K562 (cell line): ENCODE data around the gene UBE2Q1. TPM values are rescaled to one million over a fixed set of nuclear protein-coding genes. Genes with fewer than 3 reads are reported as not detected.
A peak's percentile ranks its signal among the peaks of the same experiment; 100 is the strongest.

Source experiments
- CREB3L1 ChIP-seq: fragments of 450-650 bp; IDR thresholded peaks from 2 replicates; pipeline ENCODE4 v1.6.1; 2014; ENCODE audit warnings: low read depth, mild to moderate bottlenecking, moderate library complexity, borderline replicate concordance
- CXXC5 ChIP-seq: fragments of 250-450 bp; sonication (Bioruptor Pico); IDR thresholded peaks from 2 replicates; pipeline ENCODE4 v1.8.0; 2022; ENCODE audit warnings: inconsistent platforms, mild to moderate bottlenecking, moderate library complexity
- E4F1 ChIP-seq: fragments of 250-450 bp; sonication (Bioruptor Pico); IDR thresholded peaks from 2 replicates; pipeline ENCODE4 v1.5.0; 2021; ENCODE audit warnings: mild to moderate bottlenecking, borderline replicate concordance
- FOXJ2 ChIP-seq: fragments of 200-800 bp; sonication (Bioruptor generic); IDR thresholded peaks from 2 replicates; pipeline ENCODE4 v1.6.1; 2016; ENCODE audit warnings: missing genetic modification characterization, missing compliant biosample characterization
- KDM4B ChIP-seq, 2 experiments: fragments of 450-650 bp in 1 of 2; sonication (generic) in 1 of 2; IDR thresholded peaks; 2 replicates each; pipeline ENCODE4 v1.6.1; 2016 to 2017; ENCODE audit warnings: borderline replicate concordance in 2 of 2, antibody characterized with exemption in 1 of 2, low read depth in 1 of 2, mild to moderate bottlenecking in 1 of 2
- PML ChIP-seq: IDR thresholded peaks from 2 replicates; pipeline ENCODE4 v1.6.1; 2012; ENCODE audit warnings: low read length, inconsistent platforms
- POLR3A ChIP-seq: IDR thresholded peaks from 2 replicates; pipeline ENCODE4 v1.6.1; 2011; ENCODE audit warnings: borderline replicate concordance, mild to moderate bottlenecking, moderate library complexity; ENCODE audit not compliant: insufficient read length, insufficient read depth; ENCODE audit errors: extremely low read depth
- RBBP5 ChIP-seq: fragments of 200-600 bp; sonication (generic); IDR thresholded peaks from 2 replicates; pipeline ENCODE4 v1.6.1; 2012; ENCODE audit warnings: borderline replicate concordance, mild to moderate bottlenecking, low read length, control low read depth, inconsistent platforms; ENCODE audit not compliant: insufficient read depth, poor library complexity, severe bottlenecking
- RCOR1 ChIP-seq, 2 experiments: IDR thresholded peaks; 2 replicates each; pipeline ENCODE4 v1.6.1; 2012; ENCODE audit warnings: low read depth in 2 of 2, low read length in 2 of 2, borderline replicate concordance in 1 of 2, improper control_type of control experiment in 1 of 2
- RNF219 ChIP-seq: fragments of 250-450 bp; sonication (Bioruptor Pico); IDR thresholded peaks from 2 replicates; pipeline ENCODE4 v1.5.0; 2022; ENCODE audit warnings: mild to moderate bottlenecking
- SAFB ChIP-seq: fragments of 200-400 bp; formaldehyde crosslinking; IDR thresholded peaks from 2 replicates; pipeline ENCODE4 v1.6.1; 2017; ENCODE audit warnings: low read depth, low read length, borderline replicate concordance
- SNIP1 ChIP-seq: fragments of 450-650 bp; IDR thresholded peaks from 2 replicates; pipeline ENCODE4 v1.7.1; 2017; ENCODE audit warnings: low read depth, mild to moderate bottlenecking
- TEAD4 ChIP-seq, 2 experiments: sonication (generic) in 1 of 2; formaldehyde crosslinking in 1 of 2; IDR thresholded peaks; 2 replicates each; pipeline versions ENCODE4 v1.6.1 to v1.8.0; 2012 to 2022; ENCODE audit warnings: borderline replicate concordance in 1 of 2, inconsistent platforms in 1 of 2, low read length in 1 of 2, mild to moderate bottlenecking in 1 of 2, missing genetic modification reagents in 1 of 2
- polyA plus RNA-seq, 8 experiments: library from polyadenylated mRNA; depleted of rRNA in 4 of 8; stranded (reverse) in 5 of 8; unstranded in 3 of 8; fragments of >200 nt; fragmentation: Nextera tagmentation in 2 of 8; fragmentation: Illumina TruSeq in 1 of 8; extraction: Ambion mirVana in 2 of 8; extraction: Trizol in 1 of 8; gene quantifications; 2 replicates each; pipeline versions ENCODE4 v1.2.1 to v1.2.3, GENCODE V29; 2011 to 2014; ENCODE audit warnings: inconsistent platforms in 1 of 8, missing spikeins in 1 of 8
- total RNA-seq, 7 experiments: library from RNA; depleted of rRNA in 6 of 7; stranded (reverse); fragments of >200 nt in 6 of 7; fragmentation: Illumina TruSeq in 2 of 7; extraction: Trizol in 2 of 7; gene quantifications; 2 replicates each; pipeline versions ENCODE4 v1.2.1 to v1.2.3, GENCODE V29; 2011 to 2021; ENCODE audit warnings: low replicate concordance in 1 of 7
- TF ChIP-seq, protein P1 (sequence below): sonication (generic); formaldehyde crosslinking; IDR thresholded peaks from 2 replicates; pipeline ENCODE4 v1.8.0; 2022; ENCODE audit warnings: mild to moderate bottlenecking, missing genetic modification reagents, borderline replicate concordance
- TF ChIP-seq, protein P2 (sequence below): sonication (generic); formaldehyde crosslinking; IDR thresholded peaks from 2 replicates; pipeline ENCODE4 v1.8.0; 2022; ENCODE audit warnings: mild to moderate bottlenecking, missing genetic modification reagents

UBE2Q1 gene
- total and polyA plus RNA-seq, 9 of the 15 experiments (the other 6 are each of a cell fraction or from before 2014, with no cell fraction given), result 8.0 to 58.8 (median 27.6) TPM

DNA sequence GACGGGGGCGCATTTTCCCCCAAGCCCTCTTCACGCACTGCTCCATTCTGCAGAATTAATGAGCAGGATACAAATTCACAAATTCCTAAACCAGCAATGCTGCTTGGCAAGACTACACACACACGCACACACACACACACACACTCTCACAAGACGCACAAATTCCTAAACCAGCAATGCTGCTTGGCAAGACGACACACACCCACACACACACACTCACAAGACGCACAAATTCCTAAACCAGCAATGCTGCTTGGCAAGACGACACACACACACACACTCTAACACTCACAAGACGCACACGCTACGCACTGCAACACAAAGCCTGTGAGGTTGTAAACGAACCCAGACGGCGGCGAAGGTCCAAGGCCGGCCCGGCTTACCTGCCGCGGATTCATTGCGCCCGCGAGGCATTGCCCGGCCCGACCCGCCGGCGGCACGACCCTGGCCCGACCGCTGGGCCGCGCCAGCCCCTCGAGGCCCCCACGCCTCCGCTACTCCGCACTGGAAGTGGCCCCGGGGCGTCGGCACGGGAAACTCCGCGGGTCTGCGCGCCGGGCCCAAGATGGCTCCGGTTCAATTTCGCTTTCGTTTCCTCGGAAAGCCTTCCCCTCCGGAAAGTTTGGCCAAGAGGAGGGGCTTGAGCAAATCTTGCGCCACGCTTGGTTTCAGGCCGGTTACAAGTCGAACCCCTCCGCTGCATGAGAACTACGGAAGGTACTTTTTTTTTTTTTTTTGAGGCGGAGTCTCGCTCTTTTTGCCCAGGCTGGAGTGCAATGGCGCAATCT, 49.3 kb upstream of the UBE2Q1 start, which contains the start of gene ADAR (continued):
- TF ChIP-seq, protein P1, sequence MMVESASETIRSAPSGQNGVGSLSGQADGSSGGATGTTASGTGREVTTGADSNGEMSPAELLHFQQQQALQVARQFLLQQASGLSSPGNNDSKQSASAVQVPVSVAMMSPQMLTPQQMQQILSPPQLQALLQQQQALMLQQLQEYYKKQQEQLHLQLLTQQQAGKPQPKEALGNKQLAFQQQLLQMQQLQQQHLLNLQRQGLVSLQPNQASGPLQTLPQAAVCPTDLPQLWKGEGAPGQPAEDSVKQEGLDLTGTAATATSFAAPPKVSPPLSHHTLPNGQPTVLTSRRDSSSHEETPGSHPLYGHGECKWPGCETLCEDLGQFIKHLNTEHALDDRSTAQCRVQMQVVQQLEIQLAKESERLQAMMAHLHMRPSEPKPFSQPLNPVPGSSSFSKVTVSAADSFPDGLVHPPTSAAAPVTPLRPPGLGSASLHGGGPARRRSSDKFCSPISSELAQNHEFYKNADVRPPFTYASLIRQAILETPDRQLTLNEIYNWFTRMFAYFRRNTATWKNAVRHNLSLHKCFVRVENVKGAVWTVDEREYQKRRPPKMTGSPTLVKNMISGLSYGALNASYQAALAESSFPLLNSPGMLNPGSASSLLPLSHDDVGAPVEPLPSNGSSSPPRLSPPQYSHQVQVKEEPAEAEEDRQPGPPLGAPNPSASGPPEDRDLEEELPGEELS (CRISPR knock-in tag), result peak; percentile 41; the same call in 1 of the 2 replicates
- TF ChIP-seq CREB3L1 (no peak), RCOR1 (IDR thresholded peaks at IDR 0.05; ENCODE audit: borderline replicate concordance in 1 of 2, low read depth in 2 of 2, low read length in 2 of 2) (peak in 1 of 2 experiments; percentile 48; a peak in 1 of 4 replicates), SNIP1 (no peak), KDM4B (IDR thresholded peaks at IDR 0.05; ENCODE audit: borderline replicate concordance in 2 of 2, low read depth in 1 of 2) (no peak), CXXC5 (CRISPR knock-in tag) (peak; percentile 65), E4F1 (CRISPR knock-in tag) (no peak), POLR3A (no peak), RNF219 (CRISPR knock-in tag) (no peak), TEAD4 (IDR thresholded peaks at IDR 0.05; ENCODE audit: low read length) (0 out of 2 replicates have a peak, but pooled peaks have one; percentile 12), TEAD4 (CRISPR knock-in tag; IDR thresholded peaks at IDR 0.05; ENCODE audit: borderline replicate concordance) (no peak), SAFB (no peak), PML (no peak), RBBP5 (peak; percentile 99), FOXJ2 (tag) (no peak)
- TF ChIP-seq, protein P2, sequence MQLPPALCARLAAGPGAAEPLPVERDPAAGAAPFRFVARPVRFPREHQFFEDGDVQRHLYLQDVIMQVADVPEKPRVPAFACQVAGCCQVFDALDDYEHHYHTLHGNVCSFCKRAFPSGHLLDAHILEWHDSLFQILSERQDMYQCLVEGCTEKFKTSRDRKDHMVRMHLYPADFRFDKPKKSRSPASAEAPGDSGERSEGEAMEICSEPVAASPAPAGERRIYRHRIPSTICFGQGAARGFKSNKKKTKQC (CRISPR knock-in tag), result no peak
